PC-3 (cell line): ENCODE measurements around the gene ZC2HC1C. TPM values are rescaled to one million over a fixed set of nuclear protein-coding genes. Genes with fewer than 3 reads are reported as not detected.

Experiments used
- ATAC-seq: fragments of 200-7000 bp; cut with Tn5 transposase; 2 replicates; pipeline ENCODE4 v1.9.1; 2020; ENCODE audit warnings: mild to moderate bottlenecking, moderate library complexity
- BruUV-seq: library from RNA; stranded (reverse); fragments of 400-500 nt; replicated peaks from 2 replicates; lab custom pipeline; 2021; lab: Mats Ljungman, UMichigan
- CTCF ChIA-PET: fragments of 300-600 bp; sonication (Branson Sonifier 250); formaldehyde crosslinking; loops from one replicate; lab custom pipeline; 2022; ENCODE audit warnings: antibody characterized with exemption; lab: Charles Lee
- POLR2A ChIA-PET: fragments of 300-600 bp; sonication (Branson Sonifier 250); formaldehyde crosslinking; loops from one replicate; lab custom pipeline; 2022; ENCODE audit warnings: antibody characterized with exemption; ENCODE audit not compliant: unreplicated experiment; lab: Charles Lee
- DNase-seq: peaks from one replicate; pipeline ENCODE4 v3.0.0-alpha.2; 2015
- H2AFZ ChIP-seq: fragments of 300-600 bp; sonication (generic); 2 replicates; pipeline ENCODE4 v1.6.0; 2016; ENCODE audit warnings: antibody characterized with exemption, low read length
- H3F3A ChIP-seq: fragments of 300-600 bp; sonication (generic); one replicate; pipeline ENCODE4 v1.6.0; 2017; ENCODE audit warnings: antibody characterized with exemption, low read length, control low read depth, mild to moderate bottlenecking; ENCODE audit not compliant: unreplicated experiment
- H3K27ac ChIP-seq: fragments of 300-600 bp; sonication (generic); 2 replicates; pipeline ENCODE4 v1.5.1; 2016; ENCODE audit warnings: mild to moderate bottlenecking, low read length
- H3K27me3 ChIP-seq: fragments of 300-600 bp; sonication (generic); 2 replicates; pipeline ENCODE4 v1.6.1; 2016; ENCODE audit warnings: low read length, mixed read lengths
- H3K36me3 ChIP-seq: fragments of 300-600 bp; sonication (generic); 2 replicates; pipeline ENCODE4 v1.6.1; 2016; ENCODE audit warnings: low read depth, mixed run types, low read length, mixed read lengths
- H3K4me1 ChIP-seq: fragments of 300-600 bp; sonication (generic); 2 replicates; pipeline ENCODE4 v1.5.1; 2016; ENCODE audit warnings: low read length; ENCODE audit not compliant: insufficient read depth
- H3K4me2 ChIP-seq: fragments of 300-600 bp; sonication (generic); 2 replicates; pipeline ENCODE4 v1.6.0; 2016; ENCODE audit warnings: low read length
- H3K4me3 ChIP-seq: fragments of 300-600 bp; sonication (generic); 2 replicates; pipeline ENCODE4 v1.5.1; 2016; ENCODE audit warnings: mild to moderate bottlenecking, low read length, mixed read lengths
- H3K79me2 ChIP-seq: fragments of 300-600 bp; sonication (generic); 2 replicates; pipeline ENCODE4 v1.6.1; 2017; ENCODE audit warnings: low read length, mixed read lengths
- H3K9ac ChIP-seq: fragments of 300-600 bp; sonication (generic); 2 replicates; pipeline ENCODE4 v1.6.0; 2016; ENCODE audit warnings: mild to moderate bottlenecking, low read length
- H3K9me2 ChIP-seq: fragments of 300-600 bp; sonication (generic); replicated peaks from 2 replicates; pipeline ENCODE4 v1.6.1; 2016; ENCODE audit warnings: mixed run types, low read length, mixed read lengths
- H3K9me3 ChIP-seq: fragments of 300-600 bp; sonication (generic); 2 replicates; pipeline ENCODE4 v1.6.1; 2016; ENCODE audit warnings: low read length, mixed read lengths
- H4K20me1 ChIP-seq: fragments of 300-600 bp; sonication (generic); 2 replicates; pipeline ENCODE4 v1.6.1; 2016; ENCODE audit warnings: low read length, mixed read lengths
- CTCF ChIP-seq: fragments of 300-600 bp; sonication (generic); conservative IDR thresholded peaks from 2 replicates; pipeline ENCODE4 v1.5.1; 2017; ENCODE audit warnings: antibody characterized with exemption, low read depth, mild to moderate bottlenecking, low read length
- EZH2 ChIP-seq: fragments of 300-600 bp; sonication (generic); IDR thresholded peaks from one replicate; pipeline ENCODE4 v1.6.1; 2017; ENCODE audit warnings: antibody characterized with exemption, mild to moderate bottlenecking, low read length; ENCODE audit not compliant: unreplicated experiment
- EZH2phosphoT487 ChIP-seq: fragments of 300-600 bp; sonication (generic); IDR thresholded peaks from 2 replicates; pipeline ENCODE4 v1.6.1; 2018; ENCODE audit warnings: mild to moderate bottlenecking, antibody characterized with exemption, low read length, borderline replicate concordance
- intact Hi-C: fragments of 100-400 bp; cut with micrococcal nuclease; formaldehyde crosslinking; loops from 2 replicates; pipeline ENCODE4 v1.9.0; 2023
- total RNA-seq: library from RNA; depleted of rRNA; stranded (reverse); fragments of >200 nt; gene quantifications from 2 replicates; pipeline ENCODE4 v1.2.3, GENCODE V29; 2014

ZC2HC1C gene
- total RNA-seq, 1 experiment from 2014 or later = 3.4 TPM

- Histone ChIP-seq H3F3A (no peaks in the 10 kb centered on the region), H3K27ac (no peak overlapping the region), H3K9ac (no peak overlapping the region), H3K4me1 (peaks cover 17% of the 10 kb centered on the region), H4K20me1 (no peaks in the 10 kb centered on the region), H3K9me3 (no peaks in the 10 kb centered on the region), H3K4me3 (no peak overlapping the region), H3K27me3 (no peaks in the 10 kb centered on the region), H3K4me2 (peak overlapping the region; percentile 97; the same call in 1 of the 2 replicates), H3K9me2 (no peaks in the 10 kb centered on the region), H3K79me2 (peaks cover 10% of the 10 kb centered on the region; the same call in 1 of the 2 replicates), H2AFZ (no peak overlapping the region), H3K36me3 (no peaks in the 10 kb centered on the region)
- intact Hi-C loops = no loop called here
- BruUV-seq = no TSS peak
- POLR2A ChIA-PET = interaction anchor here (0.6 kb wide), 1 partner anchor 1668 kb away, joined by 4 read pairs; no protein-coding TSS in a partner anchor
- TF ChIP-seq EZH2phosphoT487 (no peak), CTCF (no peak), EZH2 (no peak)
- ATAC-seq = no peak
- CTCF ChIA-PET = no interaction called here
- no peak for DNase-seq
Measured at GRCh38 chr14:75070383-75070782, 942 bp downstream of the ZC2HC1C start.

GRCh38 chr14:75077794-75078193, 8.4 kb downstream of the ZC2HC1C start:
- no peaks in the 10 kb centered on the region for H4K20me1 ChIP-seq
- H3K9me3 ChIP-seq = no peaks in the 10 kb centered on the region
- no peak overlapping the region for H3K27ac ChIP-seq
- no peak overlapping the region for H3K4me2 ChIP-seq
- TF ChIP-seq EZH2phosphoT487 (no peak), EZH2 (no peak), CTCF (no peak)
- DNase-seq = no peak
- no peaks in the 10 kb centered on the region for H3K79me2 ChIP-seq
- POLR2A ChIA-PET = no interaction called here
- H3K9ac ChIP-seq = no peak overlapping the region
- no peak for ATAC-seq
- H3K27me3 ChIP-seq = no peaks in the 10 kb centered on the region
- BruUV-seq = no TSS peak
- H3K9me2 ChIP-seq = no peaks in the 10 kb centered on the region
- no peaks in the 10 kb centered on the region for H3F3A ChIP-seq
- CTCF ChIA-PET = no interaction called here
- no peak overlapping the region for H2AFZ ChIP-seq
- H3K4me1 ChIP-seq = no peaks in the 10 kb centered on the region
- intact Hi-C loops = no loop called here
- H3K36me3 ChIP-seq = no peaks in the 10 kb centered on the region
- no peak overlapping the region for H3K4me3 ChIP-seq

GRCh38 chr14:75079521-75079920, 10.1 kb downstream of the ZC2HC1C start:
- no peaks in the 10 kb centered on the region for H3K9me2 ChIP-seq
- H3K4me1 ChIP-seq = no peaks in the 10 kb centered on the region
- ChIA-PET POLR2A (no interaction called here), CTCF (interaction anchor here (1.1 kb wide), 1 partner anchor 9 kb away, joined by 4 read pairs; no protein-coding TSS in a partner anchor)
- no peak overlapping the region for H3K9ac ChIP-seq
- no peak for ATAC-seq
- H3K36me3 ChIP-seq = no peaks in the 10 kb centered on the region; the same call in 1 of the 2 replicates
- H3K79me2 ChIP-seq = no peaks in the 10 kb centered on the region
- H4K20me1 ChIP-seq = no peaks in the 10 kb centered on the region
- H3K27me3 ChIP-seq = no peaks in the 10 kb centered on the region
- DNase-seq = no peak
- no peaks in the 10 kb centered on the region for H3F3A ChIP-seq
- BruUV-seq = no TSS peak
- TF ChIP-seq EZH2phosphoT487 = no peak
- no peak for TF ChIP-seq CTCF
- H3K9me3 ChIP-seq = no peaks in the 10 kb centered on the region
- no peak overlapping the region for H3K4me3 ChIP-seq
- H2AFZ ChIP-seq = no peak overlapping the region
- intact Hi-C loops = no loop called here
- no peak overlapping the region for H3K27ac ChIP-seq
- no peak overlapping the region for H3K4me2 ChIP-seq
